Neural cell (in vitro differentiated cells): Measurements from ENCODE around the gene RBM33. TPM values are rescaled to one million over a fixed set of nuclear protein-coding genes. Genes with fewer than 3 reads are reported as not detected.

Experiments used
- H2AFZ ChIP-seq: fragments of 200-600, 300-800 bp; sonication (generic), shearing (Covaris generic); 2 replicates; pipeline ENCODE4 v1.6.0; 2014; ENCODE audit warnings: low read depth, mild to moderate bottlenecking, antibody characterized with exemption, low read length, moderate library complexity
- H3F3A ChIP-seq: fragments of 200-600 bp; shearing (Covaris generic); 2 replicates; pipeline ENCODE4 v1.6.1; 2016; ENCODE audit warnings: mild to moderate bottlenecking, moderate library complexity, mixed read lengths, antibody characterized with exemption, low read length; ENCODE audit not compliant: insufficient read depth, poor library complexity, severe bottlenecking
- H3K27ac ChIP-seq: fragments of 200-600, 300-800 bp; sonication (generic), shearing (Covaris generic); 2 replicates; pipeline ENCODE4 v1.5.1; 2014; ENCODE audit warnings: mild to moderate bottlenecking, low read length, moderate library complexity
- H3K27me3 ChIP-seq: fragments of 300-800, 200-600 bp; sonication (generic), shearing (Covaris generic); 2 replicates; pipeline ENCODE4 v1.6.0; 2014; ENCODE audit warnings: mild to moderate bottlenecking, low read depth, low read length, moderate library complexity; ENCODE audit not compliant: insufficient read depth
- H3K36me3 ChIP-seq: fragments of 300-800, 200-600 bp; sonication (generic), shearing (Covaris generic); 2 replicates; pipeline ENCODE4 v1.5.1; 2014; ENCODE audit warnings: mild to moderate bottlenecking, antibody characterized with exemption, low read length, moderate library complexity; ENCODE audit not compliant: insufficient read depth
- H3K4me2 ChIP-seq: fragments of 300-800, 200-600 bp; sonication (generic), shearing (Covaris generic); 2 replicates; pipeline ENCODE4 v1.6.0; 2014; ENCODE audit warnings: mild to moderate bottlenecking, low read length
- H3K4me3 ChIP-seq: fragments of 300-800, 200-600 bp; sonication (generic), shearing (Covaris generic); 2 replicates; pipeline ENCODE4 v1.5.1; 2014; ENCODE audit warnings: mild to moderate bottlenecking, low read length, moderate library complexity
- H3K79me2 ChIP-seq: fragments of 200-600 bp; shearing (Covaris generic); replicated peaks from 2 replicates; pipeline ENCODE4 v1.6.0; 2014; ENCODE audit warnings: mild to moderate bottlenecking, low read length, moderate library complexity; ENCODE audit not compliant: insufficient read depth
- H3K9ac ChIP-seq: fragments of 300-800, 200-600 bp; sonication (generic), shearing (Covaris generic); 2 replicates; pipeline ENCODE4 v1.6.1; 2016; ENCODE audit warnings: mild to moderate bottlenecking, low read length, mixed read lengths
- H3K9me2 ChIP-seq: fragments of 200-600 bp; shearing (Covaris generic); 2 replicates; pipeline ENCODE4 v1.6.1; 2016; ENCODE audit warnings: mild to moderate bottlenecking, low read length, mixed read lengths; ENCODE audit not compliant: insufficient read depth
- H3K9me3 ChIP-seq: fragments of 200-600, 300-800 bp; sonication (generic), shearing (Covaris generic); 2 replicates; pipeline ENCODE4 v1.6.1; 2016; ENCODE audit warnings: mild to moderate bottlenecking, mixed run types, low read length, moderate library complexity, mixed read lengths
- H4K20me1 ChIP-seq: fragments of 200-600 bp; shearing (Covaris generic); 2 replicates; pipeline ENCODE4 v1.6.1; 2016; ENCODE audit warnings: mild to moderate bottlenecking, mixed run types; ENCODE audit not compliant: insufficient read depth
- EP300 ChIP-seq: fragments of 450-650 bp; conservative IDR thresholded peaks from 2 replicates; pipeline ENCODE4 v1.6.1; 2014; ENCODE audit warnings: antibody characterized with exemption, mild to moderate bottlenecking, moderate library complexity; ENCODE audit not compliant: poor library complexity, severe bottlenecking
- EZH2 ChIP-seq: fragments of 200-600, 300-800 bp; shearing (Covaris generic), sonication (generic); IDR thresholded peaks from 2 replicates; pipeline ENCODE4 v1.6.1; 2014; ENCODE audit warnings: antibody characterized with exemption, low read length, borderline replicate concordance, mild to moderate bottlenecking; ENCODE audit not compliant: insufficient read depth, poor library complexity, severe bottlenecking
- MXI1 ChIP-seq: fragments of 450-650 bp; conservative IDR thresholded peaks from 2 replicates; pipeline ENCODE4 v1.6.1; 2014; ENCODE audit warnings: antibody characterized with exemption, mild to moderate bottlenecking; ENCODE audit not compliant: poor library complexity, severe bottlenecking
- POLR2AphosphoS5 ChIP-seq: IDR thresholded peaks from 2 replicates; pipeline ENCODE4 v1.6.1; 2012
- RAD21 ChIP-seq: fragments of 450-650 bp; conservative IDR thresholded peaks from 2 replicates; pipeline ENCODE4 v1.6.1; 2014; ENCODE audit warnings: antibody characterized with exemption, mild to moderate bottlenecking, moderate library complexity
- REST ChIP-seq: IDR thresholded peaks from 2 replicates; pipeline ENCODE4 v1.6.1; 2012; ENCODE audit warnings: borderline replicate concordance
- SMC3 ChIP-seq: fragments of 450-650 bp; conservative IDR thresholded peaks from 2 replicates; pipeline ENCODE4 v1.6.1; 2014; ENCODE audit warnings: antibody characterized with exemption, mild to moderate bottlenecking, moderate library complexity; ENCODE audit not compliant: poor library complexity
- TAF1 ChIP-seq: IDR thresholded peaks from 2 replicates; pipeline ENCODE4 v1.6.1; 2012; ENCODE audit warnings: low read depth
- polyA plus RNA-seq: library from polyadenylated mRNA; depleted of rRNA; stranded (reverse); fragments of >200 nt; gene quantifications from 2 replicates; pipeline ENCODE4 v1.2.3, GENCODE V29; 2014
- TF ChIP-seq, protein P1 (sequence below): fragments of 450-650 bp; IDR thresholded peaks from 2 replicates; pipeline ENCODE4 v1.5.1; 2014; ENCODE audit warnings: antibody characterized with exemption, mild to moderate bottlenecking, moderate library complexity; ENCODE audit not compliant: poor library complexity, severe bottlenecking

Gene RBM33
- polyA plus RNA-seq, 1 donor from 2014 or later = 53.2 TPM

GRCh38 chr7:155710031-155710430 is 65.6 kb downstream of the RBM33 start:
- Histone ChIP-seq H4K20me1 (no peaks in the 10 kb centered on the region), H3K79me2 (peaks cover 8% of the 10 kb centered on the region), H3K9ac (no peak overlapping the region), H3K9me3 (no peaks in the 10 kb centered on the region), H3K27me3 (no peaks in the 10 kb centered on the region), H3K4me3 (no peak overlapping the region), H3K36me3 (no peaks in the 10 kb centered on the region), H3K27ac (no peak overlapping the region), H3K4me2 (no peak overlapping the region), H2AFZ (no peak overlapping the region), H3K9me2 (no peaks in the 10 kb centered on the region), H3F3A (no peaks in the 10 kb centered on the region)
- TF ChIP-seq EZH2 (no peak), MXI1 (no peak), SMC3 (no peak), POLR2AphosphoS5 (no peak), EP300 (no peak), TAF1 (no peak), REST (no peak), RAD21 (no peak)
- TF ChIP-seq, protein P1, sequence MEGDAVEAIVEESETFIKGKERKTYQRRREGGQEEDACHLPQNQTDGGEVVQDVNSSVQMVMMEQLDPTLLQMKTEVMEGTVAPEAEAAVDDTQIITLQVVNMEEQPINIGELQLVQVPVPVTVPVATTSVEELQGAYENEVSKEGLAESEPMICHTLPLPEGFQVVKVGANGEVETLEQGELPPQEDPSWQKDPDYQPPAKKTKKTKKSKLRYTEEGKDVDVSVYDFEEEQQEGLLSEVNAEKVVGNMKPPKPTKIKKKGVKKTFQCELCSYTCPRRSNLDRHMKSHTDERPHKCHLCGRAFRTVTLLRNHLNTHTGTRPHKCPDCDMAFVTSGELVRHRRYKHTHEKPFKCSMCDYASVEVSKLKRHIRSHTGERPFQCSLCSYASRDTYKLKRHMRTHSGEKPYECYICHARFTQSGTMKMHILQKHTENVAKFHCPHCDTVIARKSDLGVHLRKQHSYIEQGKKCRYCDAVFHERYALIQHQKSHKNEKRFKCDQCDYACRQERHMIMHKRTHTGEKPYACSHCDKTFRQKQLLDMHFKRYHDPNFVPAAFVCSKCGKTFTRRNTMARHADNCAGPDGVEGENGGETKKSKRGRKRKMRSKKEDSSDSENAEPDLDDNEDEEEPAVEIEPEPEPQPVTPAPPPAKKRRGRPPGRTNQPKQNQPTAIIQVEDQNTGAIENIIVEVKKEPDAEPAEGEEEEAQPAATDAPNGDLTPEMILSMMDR = no peak

GRCh38 chr7:155710530-155710929 is 66.1 kb downstream of the RBM33 start:
- H3K9me2 ChIP-seq = no peaks in the 10 kb centered on the region
- no peak overlapping the region for H3K9ac ChIP-seq
- no peak overlapping the region for H3K4me2 ChIP-seq
- H3K36me3 ChIP-seq = no peaks in the 10 kb centered on the region
- H3K27me3 ChIP-seq = no peaks in the 10 kb centered on the region
- H3F3A ChIP-seq = peaks cover 4% of the 10 kb centered on the region
- H2AFZ ChIP-seq = no peak overlapping the region
- no peaks in the 10 kb centered on the region for H4K20me1 ChIP-seq
- H3K4me3 ChIP-seq = no peak overlapping the region
- H3K79me2 ChIP-seq = peaks cover 8% of the 10 kb centered on the region
- TF ChIP-seq EP300 = no peak
- TF ChIP-seq, protein P1 = no peak
- no peak overlapping the region for H3K27ac ChIP-seq
- no peaks in the 10 kb centered on the region for H3K9me3 ChIP-seq
